HEK293T (cell line): ENCODE results near the gene PSMD7.

Source experiments
- ARNT ChIP-seq: fragments of 450-650 bp; IDR thresholded peaks from 2 replicates; pipeline ENCODE4 v1.6.1; 2017; ENCODE audit warnings: mild to moderate bottlenecking
- BHLHE40 ChIP-seq: fragments of 450-650 bp; IDR thresholded peaks from 2 replicates; pipeline ENCODE4 v1.6.1; 2016; ENCODE audit warnings: mild to moderate bottlenecking, moderate library complexity, borderline replicate concordance
- FOXK2 ChIP-seq: fragments of 450-650 bp; IDR thresholded peaks from 2 replicates; pipeline ENCODE4 v1.6.1; 2016; ENCODE audit warnings: mild to moderate bottlenecking
- FOXM1 ChIP-seq: fragments of 450-650 bp; IDR thresholded peaks from 2 replicates; pipeline ENCODE4 v1.6.1; 2017; ENCODE audit warnings: mild to moderate bottlenecking, borderline replicate concordance
- HDGF ChIP-seq: fragments of 450-650 bp; IDR thresholded peaks from 2 replicates; pipeline ENCODE4 v1.6.1; 2017; ENCODE audit warnings: antibody characterized with exemption, borderline replicate concordance
- PKNOX1 ChIP-seq: fragments of 450-650 bp; IDR thresholded peaks from 2 replicates; pipeline ENCODE4 v1.6.1; 2016
- SP1 ChIP-seq: fragments of 450-650 bp; IDR thresholded peaks from 2 replicates; pipeline ENCODE4 v1.6.1; 2017

GRCh38 chr16:74305281-74305680, 8.7 kb downstream of the PSMD7 start:
- TF ChIP-seq SP1 (no peak), HDGF (no peak), FOXK2 (no peak), PKNOX1 (no peak), ARNT (no peak), BHLHE40 (no peak), FOXM1 (no peak)
